ENCODE data around the gene SVOP.
"Not testable (repeated sequence)": the region's sequence is repeated elsewhere in the genome, so short reads cannot be mapped to it uniquely, and the experiment has no call there.

The SVOP gene

DNA sequence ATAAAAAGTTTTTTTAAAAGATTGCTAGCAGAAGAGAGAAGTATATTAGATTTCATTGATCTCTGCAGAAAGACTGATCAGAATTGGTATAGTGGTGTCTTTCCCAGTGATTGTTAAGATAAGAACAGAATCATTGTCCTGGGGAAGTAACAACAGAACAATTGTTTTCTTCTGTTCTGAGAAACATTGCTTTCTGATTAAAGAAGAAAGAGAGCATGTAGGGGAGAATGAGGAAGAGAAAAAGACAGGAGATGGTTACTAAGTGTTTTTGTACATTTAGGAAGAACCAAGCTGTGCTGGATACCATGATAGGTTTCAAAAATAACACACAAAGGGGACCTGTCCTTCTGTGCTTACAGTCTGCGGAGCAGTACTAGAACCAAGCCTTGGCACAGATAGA is 36.5 kb upstream of the SVOP start:
- TF ChIP-seq, protein P1, sequence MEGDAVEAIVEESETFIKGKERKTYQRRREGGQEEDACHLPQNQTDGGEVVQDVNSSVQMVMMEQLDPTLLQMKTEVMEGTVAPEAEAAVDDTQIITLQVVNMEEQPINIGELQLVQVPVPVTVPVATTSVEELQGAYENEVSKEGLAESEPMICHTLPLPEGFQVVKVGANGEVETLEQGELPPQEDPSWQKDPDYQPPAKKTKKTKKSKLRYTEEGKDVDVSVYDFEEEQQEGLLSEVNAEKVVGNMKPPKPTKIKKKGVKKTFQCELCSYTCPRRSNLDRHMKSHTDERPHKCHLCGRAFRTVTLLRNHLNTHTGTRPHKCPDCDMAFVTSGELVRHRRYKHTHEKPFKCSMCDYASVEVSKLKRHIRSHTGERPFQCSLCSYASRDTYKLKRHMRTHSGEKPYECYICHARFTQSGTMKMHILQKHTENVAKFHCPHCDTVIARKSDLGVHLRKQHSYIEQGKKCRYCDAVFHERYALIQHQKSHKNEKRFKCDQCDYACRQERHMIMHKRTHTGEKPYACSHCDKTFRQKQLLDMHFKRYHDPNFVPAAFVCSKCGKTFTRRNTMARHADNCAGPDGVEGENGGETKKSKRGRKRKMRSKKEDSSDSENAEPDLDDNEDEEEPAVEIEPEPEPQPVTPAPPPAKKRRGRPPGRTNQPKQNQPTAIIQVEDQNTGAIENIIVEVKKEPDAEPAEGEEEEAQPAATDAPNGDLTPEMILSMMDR (conservative IDR thresholded peaks at IDR 0.05; ENCODE audit: low read length): no peak
- DNase-seq (ENCODE audit: low read depth): no peak
- no peak overlapping the region for H3K4me3 ChIP-seq (ENCODE audit: low read length)

DNA sequence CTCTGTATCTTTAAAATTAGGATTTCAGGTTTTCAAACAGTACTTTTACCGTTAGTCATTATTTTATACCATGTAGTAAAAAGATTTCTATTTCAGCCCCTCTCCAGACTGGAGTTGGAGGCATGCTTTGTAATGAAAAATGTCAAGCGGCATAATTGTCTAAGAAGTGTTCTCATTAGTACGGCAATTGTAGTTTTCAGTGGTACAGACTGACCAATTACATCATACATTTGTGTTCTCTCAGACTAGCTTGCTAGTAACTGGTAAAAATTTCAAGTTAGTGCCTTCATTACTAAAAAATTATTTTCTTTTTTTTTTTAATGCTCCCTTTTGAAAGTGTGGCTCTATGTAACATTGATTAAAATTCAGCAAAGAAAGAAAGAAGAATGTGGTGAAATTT is 36.0 kb upstream of the SVOP start:
- no peak for DNase-seq (ENCODE audit: low read depth)
- H3K4me3 ChIP-seq (ENCODE audit: low read length): no peak overlapping the region
- TF ChIP-seq, protein P1 (conservative IDR thresholded peaks at IDR 0.05; ENCODE audit: low read length): no peak

DNA sequence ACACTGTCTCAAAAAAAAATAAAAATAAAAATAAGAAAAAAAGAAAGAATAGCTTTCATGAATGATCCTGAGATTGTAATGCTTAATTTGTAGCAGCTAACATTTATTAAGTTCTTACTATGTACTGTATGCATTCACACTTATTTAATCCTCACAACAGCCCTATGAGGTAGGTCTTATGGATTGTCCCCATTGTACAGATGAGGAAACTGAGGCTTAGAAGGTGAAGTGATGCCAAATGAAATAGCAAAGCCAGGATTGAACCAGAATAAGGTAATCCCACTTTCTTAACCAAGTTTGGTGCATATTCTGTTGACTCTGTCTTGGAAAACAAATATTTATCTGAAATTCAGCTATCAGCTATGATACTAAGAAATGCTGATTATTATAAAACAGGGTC is 33.7 kb upstream of the SVOP start:
- DNase-seq (ENCODE audit: low read depth): no peak
- no peak overlapping the region for H3K4me3 ChIP-seq (ENCODE audit: low read length)
- TF ChIP-seq, protein P1 (conservative IDR thresholded peaks at IDR 0.05; ENCODE audit: low read length): no peak

DNA sequence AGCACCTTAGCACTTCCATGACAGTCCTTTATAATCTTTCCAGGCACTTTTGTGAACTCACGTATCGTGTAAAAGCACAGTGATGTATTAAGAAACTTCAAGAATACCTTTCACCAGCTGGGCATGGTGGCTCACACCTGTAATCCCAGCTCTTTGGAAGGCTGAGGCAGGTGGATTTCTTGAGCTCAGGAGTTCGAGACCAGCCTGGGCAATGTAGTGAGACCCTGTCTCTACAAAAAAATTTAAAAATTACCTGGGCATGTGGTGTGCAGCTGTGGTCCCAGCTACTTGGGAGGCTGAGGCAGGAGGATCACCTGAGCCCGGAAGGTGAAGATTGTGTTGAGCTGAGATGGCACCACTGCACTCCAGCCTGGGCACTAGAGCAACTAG is 33.3 kb upstream of the SVOP start:
- H3K4me3 ChIP-seq (ENCODE audit: low read length): peak overlapping the region; percentile 96; the same call in 1 of the 2 replicates
- DNase-seq (ENCODE audit: low read depth): not testable (repeated sequence)

DNA sequence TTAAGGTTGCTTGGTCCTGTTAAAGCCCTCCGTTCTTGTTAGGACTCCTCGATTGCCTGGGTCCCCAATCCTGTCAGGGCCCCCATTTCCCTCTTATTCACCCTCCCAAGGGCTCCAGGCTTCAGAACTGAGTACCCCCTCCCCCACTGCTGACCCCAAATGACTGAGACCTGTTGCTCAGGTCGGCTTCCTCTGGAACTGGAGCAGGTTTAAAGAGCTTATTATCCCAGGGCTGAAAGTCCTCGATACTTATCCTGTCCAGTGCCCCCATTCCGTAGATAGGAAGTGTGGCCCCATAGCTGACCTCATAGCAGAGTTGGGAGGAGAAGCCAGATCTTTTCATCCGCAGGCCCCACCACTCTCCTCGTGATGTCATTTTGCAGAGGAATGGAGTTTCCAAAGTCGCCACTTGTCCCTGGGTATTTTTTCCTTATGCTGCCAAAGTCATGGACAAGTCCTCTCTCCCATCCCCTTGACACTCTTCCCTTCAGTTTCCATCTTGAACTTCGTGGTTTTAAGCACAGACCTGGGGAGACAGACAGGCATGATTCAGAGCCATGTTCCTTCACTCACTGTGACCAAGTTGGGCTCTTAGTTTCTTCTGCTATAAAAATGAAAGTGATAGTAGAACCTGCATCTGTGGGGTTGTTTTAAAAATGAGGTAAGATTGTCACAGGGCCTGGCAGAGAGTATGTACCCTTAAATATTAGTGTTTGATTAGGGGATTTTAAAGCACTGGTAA is 32.7 kb upstream of the SVOP start:
- peak overlapping the region; percentile 96 for H3K4me3 ChIP-seq (ENCODE audit: low read length)
- TF ChIP-seq, protein P1 (conservative IDR thresholded peaks at IDR 0.05; ENCODE audit: low read length): no peak
- DNase-seq (ENCODE audit: low read depth): no peak

DNA sequence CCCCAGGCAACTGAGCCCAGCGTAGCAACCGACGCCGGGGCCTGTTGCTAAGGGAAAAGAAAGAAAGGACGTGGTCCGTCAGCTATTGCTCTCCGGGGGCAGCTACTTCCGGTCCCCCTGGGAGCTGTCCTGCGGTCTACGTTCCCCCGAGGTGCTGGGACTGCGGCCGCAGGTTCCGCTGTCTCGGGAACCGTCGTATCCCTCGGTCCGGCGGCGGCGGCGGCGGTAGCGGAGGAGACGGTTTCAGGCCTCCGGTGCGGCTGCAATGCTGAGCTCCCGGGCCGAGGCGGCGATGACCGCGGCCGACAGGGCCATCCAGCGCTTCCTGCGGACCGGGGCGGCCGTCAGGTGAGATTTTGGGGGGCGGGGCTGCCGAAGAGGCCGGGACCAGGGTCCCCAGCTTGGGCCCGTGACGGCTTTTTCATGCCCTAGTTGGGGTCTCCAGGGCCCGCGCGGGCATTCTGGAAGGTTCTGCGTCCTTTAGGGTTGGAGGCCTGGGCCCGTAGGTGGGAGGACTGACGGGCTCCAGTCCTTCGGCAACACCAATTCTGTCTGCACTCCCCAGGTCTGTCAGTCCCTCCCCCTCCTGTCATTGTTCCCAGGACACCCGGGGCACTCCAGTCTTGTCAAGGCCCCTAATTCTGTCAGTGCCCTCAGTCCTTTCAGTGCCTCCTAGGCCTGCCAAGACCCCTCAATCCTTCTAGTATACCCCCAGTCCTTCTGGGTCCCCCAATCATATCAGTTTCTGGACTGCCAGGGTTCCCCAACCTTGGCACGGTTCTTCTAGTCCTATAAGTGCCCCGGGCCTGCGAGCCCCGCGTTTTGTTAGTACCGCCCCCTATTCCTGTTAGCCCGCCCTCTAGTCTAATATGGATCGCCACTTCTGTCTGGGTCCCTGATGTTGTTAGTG is 31.8 kb upstream of the SVOP start, which contains the start of gene USP30:
TSS of gene USP30 (plus strand) at position 163 of the 910 bp plus-strand sequence. CDS start at position 266, 103 bp downstream.
- DNase-seq (ENCODE audit: low read depth): peak; percentile 86
- TF ChIP-seq, protein P1 (conservative IDR thresholded peaks at IDR 0.05; ENCODE audit: low read length): no peak
- H3K4me3 ChIP-seq (ENCODE audit: low read length): peak within 1 kb of the TSS; percentile 96

DNA sequence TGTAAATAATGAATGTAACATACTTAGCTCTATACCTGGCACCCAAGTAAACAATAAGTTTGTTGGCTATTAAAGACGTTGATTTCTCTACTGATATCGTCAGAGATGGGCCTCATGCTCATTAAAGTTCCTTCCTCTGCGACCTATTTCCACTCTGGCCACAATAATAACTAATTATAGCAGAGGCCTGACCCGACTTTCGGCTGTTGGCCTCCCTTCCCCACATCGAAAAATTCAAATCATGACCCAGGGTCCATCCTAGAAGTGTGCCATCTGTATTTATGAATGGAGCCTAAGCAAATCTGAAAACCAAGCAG is 31.2 kb upstream of the SVOP start:
- peak overlapping the region; percentile 96 for H3K4me3 ChIP-seq (ENCODE audit: low read length)
- TF ChIP-seq, protein P1 (conservative IDR thresholded peaks at IDR 0.05; ENCODE audit: low read length): no peak
- no peak for DNase-seq (ENCODE audit: low read depth)

DNA sequence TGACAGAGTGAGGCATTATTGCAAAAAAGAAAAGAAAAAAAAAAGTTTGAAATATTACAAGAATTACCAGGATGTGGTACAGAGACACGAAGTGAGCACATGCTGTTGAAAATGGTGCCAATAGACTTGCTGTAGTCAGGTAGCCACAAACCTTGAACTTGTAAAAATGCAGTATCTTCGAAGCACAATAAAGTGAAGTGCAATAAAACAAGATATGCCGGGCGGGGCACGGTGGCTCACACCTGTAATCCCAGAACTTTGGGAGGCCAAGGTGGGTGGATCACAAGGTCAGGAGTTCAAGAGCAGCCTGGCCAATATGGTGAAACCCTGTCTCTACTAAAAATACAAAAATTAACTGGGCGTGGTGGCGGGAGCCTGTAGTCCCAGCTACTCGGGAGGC is 28.9 kb upstream of the SVOP start:
- peak; percentile 4 for DNase-seq (ENCODE audit: low read depth)
- not testable (repeated sequence) for H3K4me3 ChIP-seq (ENCODE audit: low read length)

DNA sequence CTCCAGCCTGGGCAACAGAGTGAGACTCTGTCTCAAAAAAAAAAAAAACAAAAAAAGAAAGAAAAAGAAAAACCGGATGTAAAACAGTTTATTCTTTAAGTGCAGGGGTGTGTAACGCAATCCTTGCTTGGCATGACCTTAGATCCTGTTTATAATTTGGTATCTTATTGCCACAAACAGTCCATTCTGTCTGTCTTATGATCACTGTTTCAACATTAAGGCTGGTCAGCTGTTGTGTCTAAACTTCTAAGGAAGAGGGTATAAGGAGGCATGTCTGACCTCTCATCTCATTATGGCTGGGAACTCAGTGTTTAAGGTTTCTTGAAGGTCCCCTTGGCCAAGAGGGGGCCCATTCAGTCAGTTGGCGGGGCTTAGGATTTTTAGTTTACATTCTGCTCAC is 27.8 kb upstream of the SVOP start:
- not testable (repeated sequence) for H3K4me3 ChIP-seq (ENCODE audit: low read length); DNase-seq (ENCODE audit: low read depth)
